Karpas-422 (cell line): ENCODE measurements around the gene AMOTL1. TPM values are rescaled to one million over a fixed set of nuclear protein-coding genes. Genes with fewer than 3 reads are reported as not detected.

Source experiments
- DNase-seq: peaks from one replicate; pipeline ENCODE4 v3.0.0-alpha.2; 2015
- H2AFZ ChIP-seq: fragments of 200-600 bp; sonication (generic); 2 replicates; pipeline ENCODE4 v1.6.1; 2014; ENCODE audit warnings: antibody characterized with exemption, low read length, mixed read lengths
- H3K27ac ChIP-seq: fragments of 200-600 bp; sonication (generic); 2 replicates; pipeline ENCODE4 v1.5.1; 2014; ENCODE audit warnings: mild to moderate bottlenecking, low read length, moderate library complexity
- H3K27me3 ChIP-seq: fragments of 200-600 bp; sonication (generic); 2 replicates; pipeline ENCODE4 v1.6.1; 2014; ENCODE audit warnings: low read length, mixed read lengths
- H3K36me3 ChIP-seq: fragments of 200-600 bp; sonication (generic); 2 replicates; pipeline ENCODE4 v1.6.1; 2014; ENCODE audit warnings: low read length, mixed read lengths; ENCODE audit not compliant: insufficient read depth
- H3K4me1 ChIP-seq: fragments of 200-600 bp; sonication (generic); 2 replicates; pipeline ENCODE4 v1.6.1; 2014; ENCODE audit warnings: mild to moderate bottlenecking, low read length, mixed read lengths
- H3K4me2 ChIP-seq: fragments of 200-600 bp; sonication (generic); 2 replicates; pipeline ENCODE4 v1.6.1; 2014; ENCODE audit warnings: low read length, low read depth, mild to moderate bottlenecking; ENCODE audit not compliant: poor library complexity, severe bottlenecking
- H3K4me3 ChIP-seq: fragments of 200-600 bp; sonication (generic); 2 replicates; pipeline ENCODE4 v1.5.1; 2014; ENCODE audit warnings: mild to moderate bottlenecking, antibody characterized with exemption, low read length, mixed read lengths
- H3K79me2 ChIP-seq: fragments of 200-600 bp; sonication (generic); 2 replicates; pipeline ENCODE4 v1.6.1; 2014; ENCODE audit warnings: mild to moderate bottlenecking, low read length, mixed read lengths
- H3K9ac ChIP-seq: fragments of 200-600 bp; sonication (generic); 2 replicates; pipeline ENCODE4 v1.6.0; 2014; ENCODE audit warnings: low read length
- H3K9me2 ChIP-seq: fragments of 200-600 bp; sonication (generic), shearing (Covaris generic); replicated peaks from 2 replicates; pipeline ENCODE4 v1.6.0; 2014; ENCODE audit warnings: mild to moderate bottlenecking, low read length, moderate library complexity; ENCODE audit not compliant: insufficient read depth
- H3K9me3 ChIP-seq: fragments of 300-700, 200-600 bp; sonication (generic); 2 replicates; pipeline ENCODE4 v1.6.1; 2014; ENCODE audit warnings: low read length, mixed read lengths
- H4K20me1 ChIP-seq: fragments of 200-600 bp; sonication (generic); 2 replicates; pipeline ENCODE4 v1.6.1; 2014; ENCODE audit warnings: mild to moderate bottlenecking, antibody characterized with exemption, low read length, low read depth; ENCODE audit not compliant: insufficient read depth
- total RNA-seq: library from RNA; depleted of rRNA; stranded (reverse); fragments of >200 nt; shearing (Covaris generic); gene quantifications from 2 replicates; pipeline ENCODE4 v1.2.3, GENCODE V29; 2014; ENCODE audit warnings: low replicate concordance

Gene AMOTL1
- total RNA-seq, 1 experiment from 2014 or later = 0.04 TPM

GRCh38 chr11:94739331-94739730 lies 28.8 kb upstream of the AMOTL1 start:
- Histone ChIP-seq H3K79me2 (no peaks in the 10 kb centered on the region), H3K36me3 (no peaks in the 10 kb centered on the region), H3K4me2 (no peak overlapping the region), H3K27ac (no peak overlapping the region), H3K9me3 (no peaks in the 10 kb centered on the region), H3K27me3 (no peaks in the 10 kb centered on the region), H2AFZ (no peak overlapping the region), H3K4me1 (no peaks in the 10 kb centered on the region), H3K9me2 (no peaks in the 10 kb centered on the region), H3K4me3 (no peak overlapping the region), H4K20me1 (no peaks in the 10 kb centered on the region), H3K9ac (no peak overlapping the region)
- DNase-seq = no peak

DNA sequence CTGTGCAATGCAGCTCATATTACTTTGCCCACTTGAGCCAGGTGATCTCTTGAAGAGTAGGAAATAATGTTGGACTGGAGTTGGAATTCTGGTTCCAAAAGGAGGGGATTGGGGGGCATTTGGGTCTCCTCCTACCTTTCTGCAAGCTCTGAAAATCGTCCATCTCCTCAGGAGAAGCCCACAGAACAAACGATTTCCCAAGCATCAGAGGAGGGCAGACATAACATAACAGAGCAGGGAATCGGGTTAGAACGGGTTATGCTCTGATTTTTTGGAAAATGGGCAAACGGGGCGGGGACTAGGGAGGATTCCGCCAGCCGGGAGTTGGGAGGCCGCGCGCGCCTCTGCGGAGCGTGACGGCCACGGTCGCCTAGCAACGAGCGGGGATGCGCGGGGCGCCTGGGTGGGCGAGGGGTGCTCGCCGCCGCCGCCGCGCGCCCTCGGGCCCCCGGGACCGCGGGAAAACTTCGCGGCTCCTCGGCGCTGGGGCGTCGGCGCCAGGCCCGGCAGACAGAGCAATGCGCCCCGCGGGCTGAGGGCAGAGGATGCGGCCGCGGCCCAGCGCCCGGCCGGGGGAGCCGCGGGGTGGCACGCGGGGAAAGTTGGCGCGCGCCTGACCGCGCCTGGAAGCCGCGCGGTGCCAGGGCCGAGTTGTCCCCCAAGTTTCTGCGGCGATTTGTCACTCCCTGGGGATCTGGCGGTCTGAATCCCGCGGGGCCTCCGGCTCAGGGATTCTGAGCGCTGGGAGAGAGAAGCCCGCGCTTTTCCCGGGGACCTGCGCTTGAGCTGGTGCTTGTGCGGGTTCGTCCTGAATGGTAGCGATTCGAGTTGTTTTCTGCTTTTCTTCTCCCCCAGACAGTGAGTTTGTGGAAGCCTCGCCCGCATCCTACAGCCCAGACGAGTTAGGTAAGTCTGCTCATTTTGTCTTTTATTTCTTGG lies 27.8 kb upstream of the AMOTL1 start:
- no peaks in the 10 kb centered on the region for H3K9me3 ChIP-seq
- H2AFZ ChIP-seq = no peak overlapping the region
- no peaks in the 10 kb centered on the region for H3K36me3 ChIP-seq
- no peaks in the 10 kb centered on the region for H3K27me3 ChIP-seq
- H3K27ac ChIP-seq = no peak overlapping the region
- no peak overlapping the region for H3K4me2 ChIP-seq
- DNase-seq = no peak
- H3K9ac ChIP-seq = no peak overlapping the region
- H3K4me1 ChIP-seq = no peaks in the 10 kb centered on the region
- H4K20me1 ChIP-seq = no peaks in the 10 kb centered on the region
- H3K9me2 ChIP-seq = no peaks in the 10 kb centered on the region
- H3K4me3 ChIP-seq = no peak overlapping the region
- no peaks in the 10 kb centered on the region for H3K79me2 ChIP-seq

- Histone ChIP-seq H3K4me3 (no peak overlapping the region), H3K36me3 (no peaks in the 10 kb centered on the region), H3K27ac (no peak overlapping the region), H3K79me2 (no peaks in the 10 kb centered on the region), H3K4me1 (no peaks in the 10 kb centered on the region), H2AFZ (no peak overlapping the region), H3K9me3 (no peaks in the 10 kb centered on the region), H4K20me1 (no peaks in the 10 kb centered on the region), H3K27me3 (no peaks in the 10 kb centered on the region), H3K9me2 (no peaks in the 10 kb centered on the region), H3K4me2 (no peak overlapping the region), H3K9ac (no peak overlapping the region)
- peak; percentile 51 for DNase-seq
Measured at GRCh38 chr11:94741022-94741679, 27.0 kb upstream of the AMOTL1 start.

- Histone ChIP-seq H3K27ac (no peak overlapping the region), H3K4me2 (no peak overlapping the region), H3K9ac (no peak overlapping the region), H2AFZ (no peak overlapping the region), H4K20me1 (no peaks in the 10 kb centered on the region), H3K79me2 (no peaks in the 10 kb centered on the region), H3K4me1 (no peaks in the 10 kb centered on the region), H3K27me3 (no peaks in the 10 kb centered on the region), H3K36me3 (no peaks in the 10 kb centered on the region), H3K4me3 (no peak overlapping the region), H3K9me2 (no peaks in the 10 kb centered on the region), H3K9me3 (no peaks in the 10 kb centered on the region)
- no peak for DNase-seq
Measured at GRCh38 chr11:94742665-94743064, 25.5 kb upstream of the AMOTL1 start.

- H3K36me3 ChIP-seq = no peaks in the 10 kb centered on the region
- no peak overlapping the region for H3K4me2 ChIP-seq
- H2AFZ ChIP-seq = no peak overlapping the region
Measured at GRCh38 chr11:94746721-94747120, 21.4 kb upstream of the AMOTL1 start.

GRCh38 chr11:94747146-94747545 lies 21.0 kb upstream of the AMOTL1 start:
- H3K4me2 ChIP-seq = no peak overlapping the region
- H4K20me1 ChIP-seq = no peaks in the 10 kb centered on the region
- H3K9ac ChIP-seq = no peak overlapping the region
- no peaks in the 10 kb centered on the region for H3K4me1 ChIP-seq
- no peak overlapping the region for H3K4me3 ChIP-seq
- no peaks in the 10 kb centered on the region; the same call in 1 of the 2 replicates for H3K27me3 ChIP-seq
- H3K27ac ChIP-seq = no peak overlapping the region
- DNase-seq = no peak
- H3K9me2 ChIP-seq = no peaks in the 10 kb centered on the region
- H3K9me3 ChIP-seq = no peaks in the 10 kb centered on the region
- H3K79me2 ChIP-seq = no peaks in the 10 kb centered on the region
- no peak overlapping the region for H2AFZ ChIP-seq
- no peaks in the 10 kb centered on the region for H3K36me3 ChIP-seq

More at GRCh38 chr11:94746721-94747120, 21.4 kb upstream of the AMOTL1 start:
- Histone ChIP-seq H4K20me1 (no peaks in the 10 kb centered on the region), H3K27ac (no peak overlapping the region), H3K9ac (no peak overlapping the region), H3K79me2 (no peaks in the 10 kb centered on the region), H3K4me3 (no peak overlapping the region), H3K4me1 (no peaks in the 10 kb centered on the region), H3K27me3 (no peaks in the 10 kb centered on the region; the same call in 1 of the 2 replicates), H3K9me2 (no peaks in the 10 kb centered on the region), H3K9me3 (no peaks in the 10 kb centered on the region)
- DNase-seq = no peak

GRCh38 chr11:94747601-94748041 lies 20.5 kb upstream of the AMOTL1 start:
- no peaks in the 10 kb centered on the region; the same call in 1 of the 2 replicates for H3K27me3 ChIP-seq
- H2AFZ ChIP-seq = no peak overlapping the region
- no peak overlapping the region for H3K9ac ChIP-seq
- DNase-seq = no peak
- no peaks in the 10 kb centered on the region for H3K9me2 ChIP-seq
- H3K36me3 ChIP-seq = no peaks in the 10 kb centered on the region
- H4K20me1 ChIP-seq = no peaks in the 10 kb centered on the region
- no peaks in the 10 kb centered on the region for H3K9me3 ChIP-seq
- H3K27ac ChIP-seq = no peak overlapping the region
- H3K4me1 ChIP-seq = no peaks in the 10 kb centered on the region
- H3K79me2 ChIP-seq = no peaks in the 10 kb centered on the region
- H3K4me2 ChIP-seq = no peak overlapping the region
- H3K4me3 ChIP-seq = no peak overlapping the region

- Histone ChIP-seq H3K4me3 (no peak overlapping the region), H3K4me2 (no peak overlapping the region)
- DNase-seq = no peak
Measured at GRCh38 chr11:94749369-94749768, 18.8 kb upstream of the AMOTL1 start.

More at GRCh38 chr11:94749369-94749768, 18.8 kb upstream of the AMOTL1 start:
- Histone ChIP-seq H3K9ac (no peak overlapping the region), H3K27me3 (no peaks in the 10 kb centered on the region; the same call in 1 of the 2 replicates), H4K20me1 (no peaks in the 10 kb centered on the region), H3K9me3 (no peaks in the 10 kb centered on the region), H3K79me2 (no peaks in the 10 kb centered on the region), H3K27ac (no peak overlapping the region), H2AFZ (no peak overlapping the region), H3K9me2 (no peaks in the 10 kb centered on the region), H3K4me1 (no peaks in the 10 kb centered on the region), H3K36me3 (no peaks in the 10 kb centered on the region)
